ENCODE data around the gene FAM204A. TPM values are rescaled to one million over a fixed set of nuclear protein-coding genes. Genes with fewer than 3 reads are reported as not detected.

The FAM204A gene
- total RNA-seq, 2 experiments from 2014 or later, result 60.5 to 67.1 TPM

- CTCF ChIA-PET, result no interaction called here
- Mint-ChIP-seq H3K9me3 (no peaks in the 10 kb centered on the region), H3K27ac (no peak overlapping the region), H3K36me3 (ENCODE audit: low read depth) (peaks cover 34% of the 10 kb centered on the region), H3K4me1 (ENCODE audit: low read depth) (no peaks in the 10 kb centered on the region), H3K4me3 (no peak overlapping the region), H3K27me3 (ENCODE audit: low read depth) (no peaks in the 10 kb centered on the region)
- DNase-seq, result no peak
- intact Hi-C loops (cut with micrococcal nuclease), result no loop called here
These were observed 18.0 kb downstream of the FAM204A start for GRCh38 chr10:118324140-118324539.

GRCh38 chr10:118321724-118322575 lies 20.2 kb downstream of the FAM204A start:
- intact Hi-C loops (cut with micrococcal nuclease), result no loop called here
- no peak for DNase-seq
- no peaks in the 10 kb centered on the region for H3K9me3 Mint-ChIP-seq
- no peaks in the 10 kb centered on the region for H3K27me3 Mint-ChIP-seq (ENCODE audit: low read depth)
- H3K36me3 Mint-ChIP-seq (ENCODE audit: low read depth), result peaks cover 25% of the 10 kb centered on the region
- CTCF ChIA-PET, result interaction anchor here (0.6 kb wide), 1 partner anchor 11 kb away, joined by 3 read pairs; no protein-coding TSS in a partner anchor
- H3K27ac Mint-ChIP-seq, result no peak overlapping the region
- no peaks in the 10 kb centered on the region for H3K4me1 Mint-ChIP-seq (ENCODE audit: low read depth)
- no peak overlapping the region for H3K4me3 Mint-ChIP-seq

- intact Hi-C loops (cut with micrococcal nuclease), result no loop called here
- peaks cover 7% of the 10 kb centered on the region for H3K36me3 Mint-ChIP-seq (ENCODE audit: low read depth)
- CTCF ChIA-PET, result no interaction called here
These were observed 26.5 kb downstream of the FAM204A start for GRCh38 chr10:118315629-118316028.

GRCh38 chr10:118314882-118315281 lies 27.2 kb downstream of the FAM204A start:
- H3K4me3 Mint-ChIP-seq, result no peak overlapping the region
- H3K36me3 Mint-ChIP-seq (ENCODE audit: low read depth), result peaks cover 6% of the 10 kb centered on the region
- H3K9me3 Mint-ChIP-seq, result no peaks in the 10 kb centered on the region
- H3K27me3 Mint-ChIP-seq (ENCODE audit: low read depth), result no peaks in the 10 kb centered on the region
- intact Hi-C loops (cut with micrococcal nuclease), result no loop called here
- CTCF ChIA-PET, result interaction anchor here (0.9 kb wide), 1 partner anchor 11 kb away, joined by 3 read pairs; no protein-coding TSS in a partner anchor
- no peaks in the 10 kb centered on the region for H3K4me1 Mint-ChIP-seq (ENCODE audit: low read depth)
- no peak for DNase-seq
- H3K27ac Mint-ChIP-seq, result no peak overlapping the region

More at GRCh38 chr10:118315629-118316028, 26.5 kb downstream of the FAM204A start:
- no peak for DNase-seq
- Mint-ChIP-seq H3K27me3 (ENCODE audit: low read depth) (no peaks in the 10 kb centered on the region), H3K9me3 (no peaks in the 10 kb centered on the region), H3K4me1 (ENCODE audit: low read depth) (no peaks in the 10 kb centered on the region), H3K4me3 (no peak overlapping the region), H3K27ac (no peak overlapping the region)

- H3K4me3 Mint-ChIP-seq, result no peak overlapping the region
- DNase-seq, result no peak
- CTCF ChIA-PET, result interaction anchor here (1.1 kb wide), 1 partner anchor 52 kb away, joined by 3 read pairs; no protein-coding TSS in a partner anchor
- peaks cover 17% of the 10 kb centered on the region for H3K36me3 Mint-ChIP-seq (ENCODE audit: low read depth)
- intact Hi-C loops (cut with micrococcal nuclease), result no loop called here
- H3K27ac Mint-ChIP-seq, result no peak overlapping the region
- no peaks in the 10 kb centered on the region for H3K9me3 Mint-ChIP-seq
- H3K27me3 Mint-ChIP-seq (ENCODE audit: low read depth), result no peaks in the 10 kb centered on the region
- H3K4me1 Mint-ChIP-seq (ENCODE audit: low read depth), result no peaks in the 10 kb centered on the region
These were observed 30.6 kb downstream of the FAM204A start for GRCh38 chr10:118311505-118311904.

- no peaks in the 10 kb centered on the region for H3K9me3 Mint-ChIP-seq
- H3K4me1 Mint-ChIP-seq (ENCODE audit: low read depth), result no peaks in the 10 kb centered on the region
- H3K27ac Mint-ChIP-seq, result no peak overlapping the region
- peaks cover 19% of the 10 kb centered on the region for H3K36me3 Mint-ChIP-seq (ENCODE audit: low read depth)
- H3K27me3 Mint-ChIP-seq (ENCODE audit: low read depth), result no peaks in the 10 kb centered on the region
- intact Hi-C loops (cut with micrococcal nuclease), result no loop called here
- CTCF ChIA-PET, result interaction anchor here (0.6 to 1.1 kb wide), 4 partner anchors 11 to 221 kb away, joined by 3 to 4 read pairs (median 4); no protein-coding TSS in a partner anchor
- no peak for DNase-seq
- no peak overlapping the region for H3K4me3 Mint-ChIP-seq
These were observed 31.3 kb downstream of the FAM204A start for GRCh38 chr10:118310822-118311221.

- Mint-ChIP-seq H3K36me3 (ENCODE audit: low read depth) (peaks cover 23% of the 10 kb centered on the region), H3K9me3 (no peaks in the 10 kb centered on the region), H3K4me3 (no peak overlapping the region), H3K27me3 (ENCODE audit: low read depth) (no peaks in the 10 kb centered on the region), H3K27ac (no peak overlapping the region), H3K4me1 (ENCODE audit: low read depth) (no peaks in the 10 kb centered on the region)
- CTCF ChIA-PET, result no interaction called here
- intact Hi-C loops (cut with micrococcal nuclease), result no loop called here
- no peak for DNase-seq
These were observed 32.2 kb downstream of the FAM204A start for GRCh38 chr10:118309911-118310310.

GRCh38 chr10:118308664-118309063 lies 33.5 kb downstream of the FAM204A start:
- CTCF ChIA-PET, result no interaction called here
- H3K9me3 Mint-ChIP-seq, result no peaks in the 10 kb centered on the region

GRCh38 chr10:118307859-118308258 lies 34.3 kb downstream of the FAM204A start:
- intact Hi-C loops (cut with micrococcal nuclease), result no loop called here
- CTCF ChIA-PET, result no interaction called here

More at GRCh38 chr10:118308664-118309063, 33.5 kb downstream of the FAM204A start:
- H3K4me1 Mint-ChIP-seq (ENCODE audit: low read depth), result no peaks in the 10 kb centered on the region
- peaks cover 25% of the 10 kb centered on the region for H3K36me3 Mint-ChIP-seq (ENCODE audit: low read depth)
- H3K27ac Mint-ChIP-seq, result no peak overlapping the region
- no peak for DNase-seq
- H3K4me3 Mint-ChIP-seq, result no peak overlapping the region
- H3K27me3 Mint-ChIP-seq (ENCODE audit: low read depth), result no peaks in the 10 kb centered on the region
- intact Hi-C loops (cut with micrococcal nuclease), result no loop called here

GRCh38 chr10:118307220-118307619 lies 34.9 kb downstream of the FAM204A start:
- Mint-ChIP-seq H3K9me3 (no peaks in the 10 kb centered on the region), H3K27ac (no peak overlapping the region), H3K36me3 (ENCODE audit: low read depth) (peaks cover 23% of the 10 kb centered on the region), H3K4me3 (no peak overlapping the region), H3K4me1 (ENCODE audit: low read depth) (no peaks in the 10 kb centered on the region), H3K27me3 (ENCODE audit: low read depth) (no peaks in the 10 kb centered on the region)
- intact Hi-C loops (cut with micrococcal nuclease), result no loop called here
- CTCF ChIA-PET, result no interaction called here
- no peak for DNase-seq

More at GRCh38 chr10:118307859-118308258, 34.3 kb downstream of the FAM204A start:
- Mint-ChIP-seq H3K4me1 (ENCODE audit: low read depth) (no peaks in the 10 kb centered on the region), H3K27me3 (ENCODE audit: low read depth) (no peaks in the 10 kb centered on the region), H3K4me3 (no peak overlapping the region), H3K27ac (no peak overlapping the region), H3K36me3 (ENCODE audit: low read depth) (peaks cover 23% of the 10 kb centered on the region), H3K9me3 (no peaks in the 10 kb centered on the region)
- no peak for DNase-seq

- H3K9me3 Mint-ChIP-seq, result no peaks in the 10 kb centered on the region
- no peak for DNase-seq
- H3K27ac Mint-ChIP-seq, result no peak overlapping the region
- peaks cover 23% of the 10 kb centered on the region for H3K36me3 Mint-ChIP-seq (ENCODE audit: low read depth)
- H3K4me1 Mint-ChIP-seq (ENCODE audit: low read depth), result no peaks in the 10 kb centered on the region
- no peak overlapping the region for H3K4me3 Mint-ChIP-seq
- H3K27me3 Mint-ChIP-seq (ENCODE audit: low read depth), result no peaks in the 10 kb centered on the region
- intact Hi-C loops (cut with micrococcal nuclease), result no loop called here
- CTCF ChIA-PET, result interaction anchor here (1.2 to 1.4 kb wide), 2 partner anchors 64 to 153 kb away, joined by 3 to 6 read pairs; no protein-coding TSS in a partner anchor
These were observed 36.4 kb downstream of the FAM204A start for GRCh38 chr10:118305730-118306129.

- Mint-ChIP-seq H3K9me3 (no peaks in the 10 kb centered on the region), H3K36me3 (ENCODE audit: low read depth) (peaks cover 20% of the 10 kb centered on the region), H3K27ac (no peak overlapping the region), H3K27me3 (ENCODE audit: low read depth) (no peaks in the 10 kb centered on the region), H3K4me3 (no peak overlapping the region), H3K4me1 (ENCODE audit: low read depth) (no peaks in the 10 kb centered on the region)
- CTCF ChIA-PET, result interaction anchor here (0.9 kb wide), 1 partner anchor 10 kb away, joined by 3 read pairs; no protein-coding TSS in a partner anchor
- DNase-seq, result no peak
- intact Hi-C loops (cut with micrococcal nuclease), result no loop called here
These were observed 37.6 kb downstream of the FAM204A start for GRCh38 chr10:118304521-118304920.

GRCh38 chr10:118301211-118301610 lies 40.9 kb downstream of the FAM204A start:
- DNase-seq, result no peak
- Mint-ChIP-seq H3K4me3 (no peak overlapping the region), H3K27me3 (ENCODE audit: low read depth) (no peaks in the 10 kb centered on the region), H3K4me1 (ENCODE audit: low read depth) (no peaks in the 10 kb centered on the region), H3K27ac (no peak overlapping the region), H3K9me3 (no peaks in the 10 kb centered on the region), H3K36me3 (ENCODE audit: low read depth) (peaks cover 13% of the 10 kb centered on the region)
- intact Hi-C loops (cut with micrococcal nuclease), result no loop called here
- CTCF ChIA-PET, result no interaction called here

All from activated naive CD4-positive, alpha-beta T cell treated with anti-CD3 and anti-CD28 coated beads for 36 hours (primary cell).